Activated CD4-positive, CD25-positive, alpha-beta regulatory T cell (primary cell): ENCODE data around the gene ZFAND2A.
"Not testable (repeated sequence)": the region's sequence is repeated elsewhere in the genome, so short reads cannot be mapped to it uniquely, and the experiment has no call there.

ENCODE experiments used
- DNase-seq, 4 experiments: peaks; one replicate each; lab custom pipeline; 2025; lab: John Stamatoyannopoulos, UW

The ZFAND2A gene, protein sequence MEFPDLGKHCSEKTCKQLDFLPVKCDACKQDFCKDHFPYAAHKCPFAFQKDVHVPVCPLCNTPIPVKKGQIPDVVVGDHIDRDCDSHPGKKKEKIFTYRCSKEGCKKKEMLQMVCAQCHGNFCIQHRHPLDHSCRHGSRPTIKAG

GRCh38 chr7:1159891-1160669 is at the start of gene ZFAND2A:
Gene ZFAND2A, minus strand, starts transcription at chr7:1160196. Its CDS starts 1,984 bp downstream, at chr7:1158212.
- peak; percentile 97 to 98 (median 98) for DNase-seq

DNA sequence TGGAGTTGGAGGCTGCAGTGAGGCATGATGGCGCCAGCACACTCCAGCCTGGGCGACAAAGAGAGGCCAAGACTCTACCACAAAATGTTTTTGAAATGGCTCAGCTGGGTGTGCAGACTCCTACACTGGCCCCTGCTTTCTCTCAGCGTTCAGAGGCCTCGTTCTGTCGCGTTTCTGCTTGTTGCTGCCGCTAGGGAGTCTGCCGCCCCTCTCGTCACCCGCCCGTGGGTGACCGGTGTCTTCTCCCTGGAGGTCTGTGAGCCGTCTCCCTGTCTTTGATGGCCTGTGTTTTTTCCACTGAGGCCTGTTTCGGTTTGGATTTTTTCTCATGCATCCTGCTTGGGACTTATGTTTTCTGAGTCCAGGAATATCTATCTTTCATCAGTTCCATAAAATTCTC is 49.1 kb upstream of the ZFAND2A start:
- no peak for DNase-seq

DNA sequence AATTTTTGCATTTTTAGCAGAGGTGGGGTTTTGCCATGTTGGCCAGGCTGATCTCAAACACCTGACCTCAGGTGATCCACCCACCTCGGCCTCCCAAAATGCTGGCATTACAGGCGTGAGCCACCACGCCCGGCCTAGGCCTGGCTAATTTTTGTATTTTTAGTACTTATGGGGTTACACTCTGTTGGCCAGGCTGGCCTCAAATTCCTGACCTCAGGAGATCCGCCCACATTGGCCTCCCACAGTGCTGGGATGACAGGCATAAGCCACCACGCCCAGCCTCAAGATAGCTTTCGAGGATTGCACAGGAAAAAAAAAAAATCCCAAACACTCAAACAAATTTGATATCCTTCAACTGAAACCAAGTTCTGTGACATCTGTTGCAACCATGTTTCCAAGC is 45.7 kb upstream of the ZFAND2A start:
- not testable (repeated sequence) for DNase-seq

- no peak for DNase-seq
Observed at GRCh38 chr7:1204460-1205140, 44.6 kb upstream of the ZFAND2A start.

- not testable (repeated sequence) for DNase-seq
Observed at GRCh38 chr7:1202914-1203313, 42.9 kb upstream of the ZFAND2A start.

DNA sequence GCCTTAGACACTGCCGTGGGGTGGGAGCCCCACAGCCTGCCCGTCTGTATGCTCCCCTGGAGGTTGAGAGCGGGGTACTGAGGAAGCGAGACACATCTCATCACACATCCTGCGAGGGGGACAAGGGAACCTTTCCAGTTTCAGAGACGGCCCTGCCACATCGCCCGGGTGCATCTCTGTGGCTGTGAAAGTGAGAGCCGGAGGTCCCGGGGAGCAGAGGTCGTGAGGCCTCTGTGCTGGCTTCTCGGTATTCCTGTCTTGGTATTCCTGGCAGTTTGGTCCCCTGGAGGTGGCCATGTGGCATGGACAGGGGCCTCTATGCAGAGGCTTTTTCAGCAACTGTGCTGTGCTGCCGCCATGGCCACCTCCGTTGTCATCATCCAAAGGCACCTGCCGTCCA is 41.9 kb upstream of the ZFAND2A start:
- DNase-seq: no peak

DNA sequence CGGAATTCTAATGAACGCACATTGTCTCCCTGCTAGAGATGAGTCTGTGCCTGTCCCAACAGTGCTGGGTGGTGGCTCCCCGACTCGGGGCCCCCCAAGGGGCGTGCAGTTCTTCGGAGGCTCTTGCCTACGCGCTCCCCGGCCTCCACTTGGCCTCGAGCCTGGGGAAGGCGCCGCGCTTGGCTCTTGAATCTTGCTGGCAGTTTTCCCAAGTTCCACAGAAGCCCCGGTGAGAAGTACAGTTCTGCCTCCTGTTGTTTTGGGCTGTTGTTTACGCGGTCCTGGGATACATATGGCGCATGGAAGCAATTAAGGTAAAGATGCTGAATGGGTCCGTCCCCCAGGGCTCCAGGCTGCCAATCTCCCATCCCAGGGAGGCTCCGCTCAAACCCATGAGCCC is 40.0 kb upstream of the ZFAND2A start:
- no peak for DNase-seq

DNA sequence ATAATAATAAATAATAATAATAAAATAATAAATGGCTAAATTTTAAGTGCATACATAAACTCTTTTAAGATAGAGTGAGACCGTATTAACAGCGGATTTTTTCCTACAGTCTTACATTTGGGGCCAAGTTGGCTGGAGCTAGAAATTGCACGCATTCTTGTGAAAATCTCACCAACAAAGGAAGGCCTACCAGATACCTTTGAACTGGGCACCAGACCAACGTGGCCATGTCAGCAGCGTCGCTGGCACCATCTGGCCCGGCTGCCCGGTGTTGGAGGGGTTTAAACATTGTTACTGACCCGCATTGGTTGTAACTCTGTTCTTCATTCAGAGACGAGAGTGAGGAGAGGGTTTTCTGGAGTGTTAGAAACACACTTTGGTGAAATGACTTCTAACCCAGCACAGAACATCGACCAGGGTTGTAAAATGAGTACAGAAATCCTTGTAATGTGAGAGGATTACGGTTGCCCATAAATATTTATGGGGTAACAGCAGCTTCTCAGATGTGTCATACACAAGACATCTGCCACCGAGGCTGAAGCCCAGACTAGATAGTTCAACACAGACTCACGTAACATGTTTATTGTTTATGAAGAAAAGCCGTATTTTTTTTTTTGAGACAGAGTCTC is 38.1 kb upstream of the ZFAND2A start:
- no peak for DNase-seq

- DNase-seq: no peak
Observed at GRCh38 chr7:1196950-1197349, 37.0 kb upstream of the ZFAND2A start.

DNA sequence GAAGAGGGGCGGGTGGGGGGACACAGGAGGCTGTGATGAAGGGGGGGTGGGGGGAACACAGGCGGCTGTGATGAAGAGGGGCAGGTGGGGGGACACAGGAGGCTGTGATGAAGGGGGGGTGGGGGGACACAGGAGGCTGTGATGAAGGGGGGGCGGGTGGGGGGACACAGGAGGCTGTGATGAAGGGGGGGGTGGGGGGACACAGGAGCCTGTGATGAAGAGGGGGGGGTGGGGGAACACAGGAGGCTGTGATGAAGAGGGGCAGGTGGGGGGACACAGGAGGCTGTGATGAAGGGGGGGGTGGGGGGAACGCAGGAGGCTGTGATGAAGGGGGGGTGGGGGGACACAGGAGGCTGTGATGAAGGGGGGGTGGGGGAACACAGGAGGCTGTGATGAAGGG is 36.4 kb upstream of the ZFAND2A start:
- DNase-seq: peak in 1 of 4 experiments; percentile 15

DNA sequence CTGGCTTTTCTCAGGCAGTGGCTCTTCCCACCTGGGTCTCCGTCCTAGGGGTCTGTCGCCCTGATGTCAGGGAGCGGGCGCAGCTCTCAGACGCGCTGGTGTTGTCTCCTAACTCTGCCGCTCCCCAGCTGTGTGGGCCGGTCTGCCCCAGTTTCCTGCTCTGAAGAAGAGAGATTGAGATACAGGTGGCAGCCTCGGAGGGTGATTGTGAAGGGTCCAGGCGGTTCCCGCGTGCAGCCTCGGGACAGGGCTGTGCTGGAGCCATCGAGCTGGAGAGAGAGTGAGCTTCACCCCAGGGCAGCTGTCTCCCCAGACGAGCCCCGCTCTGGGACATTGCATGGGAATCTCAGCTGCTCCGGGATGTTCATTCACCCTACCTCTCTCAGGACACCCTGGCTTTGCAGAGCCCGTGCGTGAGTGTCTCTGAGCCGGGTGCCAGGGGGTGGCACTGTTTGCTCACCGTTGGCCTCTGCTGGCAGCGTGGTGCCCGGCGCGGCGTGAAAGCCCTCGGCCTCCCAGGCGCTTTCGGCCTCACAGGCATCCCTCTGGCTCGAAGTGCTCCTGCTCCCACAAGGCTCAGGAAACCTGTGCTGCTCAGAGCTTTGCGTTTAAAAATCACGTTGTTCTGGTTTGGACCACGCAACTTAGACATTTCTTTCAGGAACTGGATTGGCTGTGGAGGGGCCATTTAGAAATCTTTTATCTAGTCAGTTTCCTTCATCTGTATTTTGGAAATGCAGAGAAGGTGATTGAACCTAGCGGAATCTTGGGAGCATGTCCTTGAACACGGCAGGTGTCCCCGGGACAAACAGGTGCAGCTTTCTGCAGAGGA is 33.8 kb upstream of the ZFAND2A start:
- peak in 1 of 4 experiments; percentile 26 for DNase-seq

DNA sequence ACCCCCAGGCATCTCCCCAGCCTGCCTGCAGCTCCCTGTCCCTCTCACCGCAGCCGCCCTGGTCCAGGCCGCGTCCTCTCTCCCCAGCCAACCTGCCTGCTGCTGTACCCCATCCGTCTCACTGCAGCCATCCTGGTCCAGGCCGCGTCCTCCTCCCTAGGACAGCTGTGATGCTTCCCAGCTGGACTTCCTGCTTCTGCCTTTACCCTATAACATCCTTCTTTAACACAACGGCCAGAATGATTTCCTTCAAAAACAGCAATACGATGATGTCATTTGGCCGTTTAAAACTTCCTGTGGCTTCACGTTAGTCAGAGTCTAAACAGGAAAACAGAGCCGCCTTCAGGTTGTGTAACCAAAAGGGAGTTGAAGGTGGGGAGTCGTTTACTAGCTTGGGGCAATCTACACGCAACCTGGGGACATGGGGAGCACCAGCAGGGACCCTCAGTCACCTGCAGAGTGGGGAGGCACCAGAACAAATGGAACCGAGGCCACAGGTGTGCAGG is 32.2 kb upstream of the ZFAND2A start:
- no peak for DNase-seq

DNA sequence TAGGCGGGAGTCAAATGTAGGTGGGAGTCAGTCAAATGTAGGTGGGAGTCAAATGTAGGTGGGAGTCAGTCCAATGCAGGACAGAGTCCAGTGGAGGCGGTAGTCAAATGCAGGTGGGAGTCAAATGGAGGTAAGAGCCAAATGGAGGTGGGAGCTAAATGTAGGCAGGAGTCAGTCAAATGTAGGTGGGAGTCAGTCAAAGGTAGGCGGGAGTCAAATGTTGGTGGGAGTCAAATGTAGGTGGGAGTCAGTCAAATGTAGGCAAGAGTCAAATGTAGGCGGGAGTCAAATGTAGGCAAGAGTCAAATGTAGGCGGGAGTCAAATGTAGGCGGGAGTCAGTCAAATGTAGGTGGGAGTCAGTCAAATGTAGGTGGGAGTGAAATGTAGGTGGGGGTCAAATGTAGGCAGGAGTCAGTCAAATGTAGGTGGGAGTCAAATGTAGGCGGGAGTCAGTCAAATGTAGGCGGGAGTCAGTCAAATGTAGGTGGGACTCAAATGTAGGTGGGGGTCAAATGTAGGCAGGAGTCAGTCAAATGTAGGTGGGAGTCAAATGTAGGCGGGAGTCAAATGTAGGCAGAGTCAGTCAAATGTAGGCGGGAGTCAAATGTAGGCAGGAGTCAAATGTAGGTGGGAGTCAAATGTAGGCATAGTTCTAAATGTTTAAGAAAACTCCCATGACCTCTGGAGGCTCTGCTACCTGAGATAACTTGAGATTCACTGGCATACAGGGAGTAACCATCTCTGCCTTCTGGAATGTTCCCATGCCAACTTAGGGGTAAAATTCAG is 30.2 kb upstream of the ZFAND2A start:
- DNase-seq: no peak

DNA sequence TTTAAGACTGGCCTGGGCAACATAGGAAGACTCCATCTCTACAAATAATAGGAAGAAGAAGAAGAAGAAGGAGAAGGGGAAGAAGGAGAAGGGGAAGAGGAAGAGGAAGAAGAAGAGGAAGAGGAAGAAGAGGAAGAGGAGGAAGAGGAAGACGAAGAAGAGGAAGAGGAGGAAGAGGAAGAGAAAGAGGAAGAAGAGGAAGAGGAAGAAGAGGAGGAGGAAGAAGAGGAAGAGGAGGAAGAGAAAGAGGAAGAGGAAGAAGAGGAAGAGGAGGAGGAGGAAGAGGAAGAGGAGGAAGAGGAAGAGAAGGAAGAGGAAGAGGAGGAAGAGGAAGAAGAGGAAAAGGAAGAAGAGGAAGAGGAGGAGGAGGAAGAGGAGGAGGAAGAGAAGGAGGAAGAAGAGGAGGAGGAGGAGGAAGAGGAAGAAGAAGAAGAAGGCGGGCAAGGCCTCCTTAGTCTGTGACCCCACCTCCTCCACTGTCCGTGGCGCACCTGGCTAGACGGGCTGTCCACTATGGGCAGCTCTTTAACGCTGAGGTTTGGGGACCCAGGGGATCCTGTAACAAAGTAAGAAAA is 28.8 kb upstream of the ZFAND2A start:
- DNase-seq: no peak

- DNase-seq: no peak
Observed at GRCh38 chr7:1187127-1187526, 27.1 kb upstream of the ZFAND2A start.

- no peak for DNase-seq
Observed at GRCh38 chr7:1181640-1182039, 21.6 kb upstream of the ZFAND2A start.

DNA sequence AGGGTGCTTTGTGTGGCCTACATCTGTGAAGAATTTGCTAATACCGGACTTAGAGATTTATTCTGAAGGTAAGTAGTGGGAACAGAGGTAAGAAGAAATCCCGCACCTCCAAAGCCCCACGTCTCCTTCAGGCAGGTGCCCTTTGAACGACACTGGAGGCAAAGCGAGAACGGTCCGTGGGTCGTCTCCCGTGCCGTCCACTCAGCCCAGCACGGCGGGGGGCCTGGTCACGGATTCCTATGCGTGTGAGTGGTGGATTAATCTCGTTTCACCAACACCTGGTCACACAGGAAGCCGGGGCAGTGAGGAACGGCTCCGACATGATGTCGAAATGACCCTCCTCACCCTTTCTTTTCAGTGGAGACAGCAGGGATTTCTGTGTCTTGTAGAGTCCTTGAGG is 21.0 kb upstream of the ZFAND2A start:
- DNase-seq: no peak

GRCh38 chr7:1176891-1177373 is 16.9 kb upstream of the ZFAND2A start:
- peak; percentile 33 to 81 (median 52) for DNase-seq

- DNase-seq: peak; percentile 53 to 90 (median 76)
Observed at GRCh38 chr7:1175967-1176851, 16.2 kb upstream of the ZFAND2A start.
